Adipose tissue (tissue), 3 donors: ENCODE measurements around the gene KIF1A. TPM values are rescaled to one million over a fixed set of nuclear protein-coding genes. Genes with fewer than 3 reads are reported as not detected.

ENCODE experiments used
- H3K27ac ChIP-seq: one replicate; pipeline ENCODE4 v1.5.1; 2013; ENCODE audit warnings: low read depth, low read length
- WGBS, 3 donors: extraction: QIAGEN DNeasy Blood & Tissue Kit; methylation state at CpG; one replicate each; pipeline ENCODE4 v1.1.7; 2013; 5-methylcytosine and 5-hydroxymethylcytosine counted together
- polyA plus RNA-seq, 3 donors: library from polyadenylated mRNA; stranded (reverse); fragments of 200-250 nt; gene quantifications; one replicate each; pipeline ENCODE4 v1.2.3, GENCODE V29; 2013
- donor health status: healthy with polysubstance abuse.
- donor health status: Bipolar disorder and iron deficiency.
- donor health status: healthy.

Gene KIF1A
- 10 to 100 TPM in 1 of 3 donors, under 1 TPM in 2; 0.11 to 18.6 (median 0.18) TPM for polyA plus RNA-seq

- H3K27ac ChIP-seq = no peak within 1 kb of the TSS
- WGBS, 3 donors = 0 to 1% (median 1%) methylated on average over 35 to 104 of the region's 104 CpGs
Measured at GRCh38 chr2:240819858-240820606, at the start of gene KIF1A. TSS of gene KIF1A (minus strand) at chr2:240820219. CDS start at chr2:240797752, 22,467 bp downstream.

GRCh38 chr2:240869109-240869955 is 49.3 kb upstream of the KIF1A start:
- WGBS, 3 donors = 89 to 96% (median 89%) methylated on average over 25 of the region's 25 CpGs
- H3K27ac ChIP-seq = no peak overlapping the region

GRCh38 chr2:240868286-240869108 is 48.5 kb upstream of the KIF1A start, which contains the start of gene AGXT:
TSS of gene AGXT (plus strand) at chr2:240868824. CDS start at chr2:240868866, 42 bp downstream.
- WGBS, 3 donors = 74 to 81% (median 81%) methylated on average over 21 of the region's 21 CpGs
- no peak within 1 kb of the TSS for H3K27ac ChIP-seq

- WGBS, 3 donors = 58 to 85% (median 76%) methylated on average over 5 of the region's 5 CpGs
- H3K27ac ChIP-seq = no peak overlapping the region
Measured at GRCh38 chr2:240865391-240865790, 45.4 kb upstream of the KIF1A start.

- no peak overlapping the region for H3K27ac ChIP-seq
- 79 to 81% (median 80%) methylated on average over 3 of the region's 3 CpGs for WGBS, 3 donors
Measured at GRCh38 chr2:240864475-240864874, 44.5 kb upstream of the KIF1A start.

DNA sequence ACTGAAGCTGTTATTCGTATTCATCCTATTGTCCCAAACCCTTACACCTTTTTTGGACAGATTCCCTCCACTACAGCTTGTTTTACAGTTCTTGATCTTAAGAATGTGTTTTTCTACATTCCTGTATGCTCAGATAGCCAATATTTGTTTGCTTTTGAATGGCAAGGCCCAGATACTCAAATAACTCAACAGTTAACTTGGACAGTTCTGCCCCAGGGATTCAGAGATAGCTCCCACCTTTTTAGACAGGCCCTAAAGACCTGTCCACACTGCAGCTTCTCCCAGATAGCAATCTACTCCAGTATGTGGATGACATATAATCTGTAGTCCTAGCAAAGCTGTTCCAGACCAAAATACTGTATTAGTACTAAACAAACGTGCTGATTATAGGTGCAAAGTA is 41.5 kb upstream of the KIF1A start:
- no peak overlapping the region for H3K27ac ChIP-seq
- 80 to 88% (median 85%) methylated on average over 2 of the region's 2 CpGs for WGBS, 3 donors

- no peak overlapping the region for H3K27ac ChIP-seq
- WGBS, 3 donors = 92 to 95% (median 93%) methylated on average over 10 of the region's 10 CpGs
Measured at GRCh38 chr2:240858871-240859270, 38.9 kb upstream of the KIF1A start.

GRCh38 chr2:240858321-240858720 is 38.3 kb upstream of the KIF1A start:
- WGBS, 3 donors = 83 to 96% (median 91%) methylated on average over 13 of the region's 13 CpGs

GRCh38 chr2:240857039-240858008 is 37.3 kb upstream of the KIF1A start:
- 63 to 87% (median 83%) methylated on average over 21 of the region's 21 CpGs for WGBS, 3 donors
- H3K27ac ChIP-seq = no peak overlapping the region

More at GRCh38 chr2:240858321-240858720, 38.3 kb upstream of the KIF1A start:
- H3K27ac ChIP-seq = no peak overlapping the region

GRCh38 chr2:240856151-240856980 is 36.3 kb upstream of the KIF1A start:
- 76 to 85% (median 78%) methylated on average over 21 of the region's 21 CpGs for WGBS, 3 donors
- H3K27ac ChIP-seq = no peak overlapping the region

DNA sequence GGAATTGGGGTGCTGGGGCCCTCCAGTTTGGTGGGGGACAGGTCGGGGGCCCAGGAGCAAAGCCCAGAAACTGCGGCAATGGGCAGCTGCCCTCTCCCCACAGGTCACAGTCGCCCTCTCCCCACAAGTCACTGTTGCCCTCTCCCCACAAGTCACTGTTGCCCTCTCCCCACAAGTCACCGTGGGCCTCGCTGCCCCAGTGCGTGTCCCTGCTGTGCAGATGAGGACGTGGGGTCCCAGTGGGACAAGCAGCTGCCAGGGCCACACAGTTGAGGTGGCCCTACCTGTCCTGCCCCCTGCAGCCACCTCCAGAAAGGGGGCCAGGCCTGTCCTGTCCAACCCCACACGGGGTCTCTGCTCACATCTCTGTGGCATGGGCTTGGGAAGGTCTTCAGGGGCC is 35.7 kb upstream of the KIF1A start:
- no peak overlapping the region for H3K27ac ChIP-seq
- 94 to 96% (median 96%) methylated on average over 8 of the region's 8 CpGs for WGBS, 3 donors

DNA sequence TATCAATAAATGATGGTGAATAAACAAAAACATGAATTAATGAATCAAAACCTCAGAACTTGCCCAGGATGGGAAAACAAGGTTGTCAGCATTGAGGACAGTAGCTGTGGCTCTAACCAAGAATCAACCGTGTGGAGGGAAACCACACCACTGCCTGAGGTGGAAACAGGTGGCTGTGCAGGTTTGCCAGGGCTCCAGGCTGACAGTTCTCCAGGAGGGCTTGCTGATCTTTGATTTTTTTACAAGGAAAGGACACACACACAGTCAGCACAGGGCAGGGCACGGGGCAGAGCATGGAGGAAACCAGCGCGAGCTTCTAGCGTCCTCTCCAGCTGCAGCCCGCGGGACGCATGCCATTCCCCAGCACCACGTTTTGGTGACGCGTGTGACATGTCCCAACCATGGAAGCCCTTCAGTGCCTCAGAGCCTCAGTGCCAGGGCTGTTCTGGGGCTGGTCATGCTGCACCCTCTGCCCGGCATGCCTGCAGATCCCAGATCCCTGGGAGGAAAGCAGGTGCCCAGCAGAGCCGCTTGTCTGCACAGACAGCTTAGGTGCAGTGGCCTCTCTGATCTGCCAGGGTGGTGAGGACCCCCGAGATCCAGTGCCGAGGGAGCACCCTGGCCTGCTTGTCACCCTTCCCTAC is 32.8 kb upstream of the KIF1A start:
- H3K27ac ChIP-seq = no peak overlapping the region
- WGBS, 3 donors = 78 to 87% (median 81%) methylated on average over 15 of the region's 15 CpGs

DNA sequence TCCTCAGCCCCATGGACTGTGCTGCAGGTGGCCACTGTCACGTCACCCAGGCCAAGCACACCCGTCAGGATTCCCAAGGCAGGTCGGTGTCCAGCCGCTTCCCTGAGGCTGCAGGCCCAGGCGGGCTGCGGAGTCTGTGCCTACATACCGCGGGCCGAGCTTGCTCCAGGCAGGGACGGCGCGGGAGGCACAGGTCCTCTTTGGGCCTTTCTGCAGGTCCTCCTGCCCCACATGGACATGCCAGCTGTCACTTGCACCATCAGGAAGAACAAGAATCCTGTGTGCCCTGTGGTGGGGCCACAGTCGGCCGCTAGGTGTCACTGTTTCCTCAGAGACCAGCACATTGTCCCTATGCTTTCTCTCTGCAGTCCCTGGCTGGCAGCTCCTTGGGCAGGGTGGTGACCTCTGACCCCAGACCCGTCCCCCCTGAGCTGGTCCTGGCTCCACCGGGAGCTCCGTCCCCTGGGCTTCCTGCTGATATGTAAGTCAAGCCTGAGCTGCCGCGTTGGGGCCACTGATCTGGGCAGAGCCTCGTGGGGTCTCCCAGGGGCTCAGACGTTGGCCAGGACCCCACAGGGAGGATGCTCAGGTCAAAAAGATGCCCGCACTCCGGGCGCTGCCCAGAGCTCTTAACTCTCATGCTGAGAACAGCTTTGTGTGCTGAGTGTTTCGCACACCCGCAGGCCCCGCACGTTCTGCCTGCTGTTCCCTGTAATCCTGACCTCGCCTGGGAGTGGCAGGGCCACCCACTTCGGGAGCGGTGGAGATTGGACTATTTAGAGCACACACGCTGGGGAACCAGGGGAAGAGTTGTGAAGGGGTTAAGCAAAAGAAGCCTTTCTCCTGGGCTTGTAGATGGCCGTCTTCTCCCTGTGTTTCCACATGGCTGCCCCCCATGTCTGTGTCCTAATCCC is 31.3 kb upstream of the KIF1A start:
- H3K27ac ChIP-seq = no peak overlapping the region
- 39 to 41% (median 41%) methylated on average over 33 of the region's 33 CpGs for WGBS, 3 donors

GRCh38 chr2:240850756-240851077 is 30.7 kb upstream of the KIF1A start:
- 51 to 67% (median 65%) methylated on average over 11 of the region's 11 CpGs for WGBS, 3 donors

GRCh38 chr2:240850026-240850425 is 30.0 kb upstream of the KIF1A start:
- WGBS, 3 donors = 82 to 89% (median 84%) methylated on average over 8 to 11 of the region's 11 CpGs
- H3K27ac ChIP-seq = no peak overlapping the region

More at GRCh38 chr2:240850756-240851077, 30.7 kb upstream of the KIF1A start:
- no peak overlapping the region for H3K27ac ChIP-seq
